Pericardium fibroblast (primary cell): ENCODE results near the gene TEPSIN. TPM values are rescaled to one million over a fixed set of nuclear protein-coding genes. Genes with fewer than 3 reads are reported as not detected.

ENCODE experiments used
- total RNA-seq: library from RNA; depleted of rRNA; stranded (reverse); fragments of >200 nt; gene quantifications from 2 replicates; pipeline ENCODE4 v1.2.3, GENCODE V29; 2015

Gene TEPSIN
- 19.2 and 24.2 TPM in 2 replicates for total RNA-seq

GRCh38 chr17:81238815-81239713 lies at the start of gene TEPSIN, which contains the start of gene NDUFAF8:
Gene TEPSIN, minus strand, starts transcription at chr17:81239055. Its CDS starts 22 bp downstream, at chr17:81239033.
Gene NDUFAF8, plus strand, starts transcription at chr17:81239318. Its CDS starts 46 bp downstream, at chr17:81239364.

GRCh38 chr17:81222906-81223761 lies 15.7 kb downstream of the TEPSIN start, which contains the start of gene CEP131:
Gene CEP131, minus strand, starts transcription at chr17:81222965. Its CDS starts 2,909 bp downstream, at chr17:81220056.

Other genes starting within 250 kb of the TEPSIN start
- gene CHMP6, start 247.2 kb downstream of the TEPSIN start, total RNA-seq, result 24.2 and 24.6 TPM in 2 replicates
- gene BAIAP2, start 203.9 kb downstream of the TEPSIN start, total RNA-seq, result 18.9 and 28.4 TPM in 2 replicates
- not detected in 2 replicates for gene PVALEF, start 73.5 kb downstream of the TEPSIN start, total RNA-seq
- gene AATK, start 72.8 kb downstream of the TEPSIN start, total RNA-seq, result 0.35 TPM in 1 of 2 replicates, not detected in the other
- 7.0 and 9.0 TPM in 2 replicates for gene CEP131, start 16.1 kb downstream of the TEPSIN start, total RNA-seq
- gene NDUFAF8, start 263 bp upstream of the TEPSIN start, total RNA-seq, result 48.1 and 51.9 TPM in 2 replicates
- 71.9 and 94.2 TPM in 2 replicates for gene SLC38A10, start 56.3 kb upstream of the TEPSIN start, total RNA-seq
- gene BAHCC1, start 156.4 kb upstream of the TEPSIN start, total RNA-seq, result 7.0 and 18.8 TPM in 2 replicates